Measurements from ENCODE around the gene TRAF3IP3.

TRAF3IP3 gene

GRCh38 chr1:209797978-209798639 lies 42.3 kb downstream of the TRAF3IP3 start:
- TF ChIP-seq CTCF (IDR thresholded peaks at IDR 0.05; ENCODE audit: low read depth, low read length), result 0 out of 2 replicates have a peak, but pooled peaks have one; percentile 1
- no peak for DNase-seq (ENCODE audit: extremely low read depth, low read depth)

GRCh38 chr1:209800984-209801834 lies 45.4 kb downstream of the TRAF3IP3 start:
- no peak for DNase-seq (ENCODE audit: extremely low read depth, low read depth)
- no peak for TF ChIP-seq CTCF (IDR thresholded peaks at IDR 0.05; ENCODE audit: low read depth, low read length)

- no peak for DNase-seq (ENCODE audit: extremely low read depth, low read depth)
- no peak for TF ChIP-seq CTCF (IDR thresholded peaks at IDR 0.05; ENCODE audit: low read depth, low read length)
These were observed 46.4 kb downstream of the TRAF3IP3 start for GRCh38 chr1:209802117-209802779.

- no peak for DNase-seq (ENCODE audit: extremely low read depth, low read depth)
- TF ChIP-seq CTCF (IDR thresholded peaks at IDR 0.05; ENCODE audit: low read depth, low read length), result no peak
These were observed 46.9 kb downstream of the TRAF3IP3 start for GRCh38 chr1:209802780-209803152.

- no peak for TF ChIP-seq CTCF (IDR thresholded peaks at IDR 0.05; ENCODE audit: low read depth, low read length)
- no peak for DNase-seq (ENCODE audit: extremely low read depth, low read depth)
These were observed 47.7 kb downstream of the TRAF3IP3 start for GRCh38 chr1:209803568-209803967.

GRCh38 chr1:209805341-209805781 lies 49.5 kb downstream of the TRAF3IP3 start:
- TF ChIP-seq CTCF (IDR thresholded peaks at IDR 0.05; ENCODE audit: low read depth, low read length), result no peak
- no peak for DNase-seq (ENCODE audit: extremely low read depth, low read depth)
